Chondrocyte (in vitro differentiated cells): Measurements from ENCODE around the gene PSMB2. TPM values are rescaled to one million over a fixed set of nuclear protein-coding genes. Genes with fewer than 3 reads are reported as not detected.

Experiments
- DNase-seq: peaks from one replicate; pipeline ENCODE4 v3.0.0; 2021; ENCODE audit warnings: mixed read lengths, low spot score
- H3K27ac Mint-ChIP-seq: one replicate; pipeline ENCODE4 v1.8.0; 2021; ENCODE audit warnings: mild to moderate bottlenecking, moderate library complexity, mixed read lengths; ENCODE audit not compliant: unreplicated experiment
- H3K27me3 Mint-ChIP-seq: 2 replicates; pipeline ENCODE4 v1.8.0; 2021; ENCODE audit warnings: low read depth, mixed read lengths
- H3K36me3 Mint-ChIP-seq: 2 replicates; pipeline ENCODE4 v1.8.0; 2021; ENCODE audit warnings: low read depth, mixed read lengths
- H3K4me1 Mint-ChIP-seq: 2 replicates; pipeline ENCODE4 v1.8.0; 2021; ENCODE audit warnings: low read depth, mild to moderate bottlenecking, mixed read lengths
- H3K4me3 Mint-ChIP-seq: one replicate; pipeline ENCODE4 v1.8.0; 2021; ENCODE audit warnings: mild to moderate bottlenecking, moderate library complexity, mixed read lengths; ENCODE audit not compliant: unreplicated experiment
- H3K9me3 Mint-ChIP-seq: 2 replicates; pipeline ENCODE4 v1.8.0; 2021; ENCODE audit warnings: low read depth, mixed read lengths
- total RNA-seq: library from RNA; stranded (reverse); gene quantifications from 3 replicates; pipeline ENCODE4 v1.2.1, GENCODE V29; 2021
- TF ChIP-seq, protein P1 (sequence below): fragments of 200-600 bp; sonication (generic); IDR thresholded peaks from 2 replicates; pipeline ENCODE4 v1.5.0; 2021; ENCODE audit warnings: antibody characterized with exemption, mild to moderate bottlenecking, moderate library complexity

Gene PSMB2
- total RNA-seq, 1 donor from 2014 or later, result 58.9 TPM

DNA sequence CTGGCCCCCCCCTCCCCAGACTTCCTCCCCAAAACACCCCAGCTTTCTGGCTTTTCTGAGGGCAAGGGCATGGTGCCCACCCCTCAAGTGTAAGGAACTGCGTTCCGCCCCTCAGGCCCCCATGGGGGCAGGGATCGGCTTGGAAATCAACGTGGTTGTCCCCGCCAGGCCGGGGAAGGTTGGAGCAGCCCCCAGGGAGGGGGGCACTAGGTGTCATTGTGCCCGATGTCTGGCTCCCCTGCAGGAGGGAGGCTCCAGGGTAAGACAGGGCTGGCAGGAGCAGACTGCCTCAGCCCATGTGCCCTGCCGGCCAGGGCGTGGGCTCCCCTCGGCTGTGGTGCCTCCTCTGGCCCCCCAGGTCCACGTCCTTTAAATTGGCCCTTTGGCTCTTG, 75.6 kb downstream of the PSMB2 start:
- no peak for DNase-seq
- Mint-ChIP-seq H3K27me3 (peaks cover 8% of the 10 kb centered on the region), H3K36me3 (peaks cover 15% of the 10 kb centered on the region), H3K9me3 (no peaks in the 10 kb centered on the region), H3K27ac (no peak overlapping the region), H3K4me1 (peaks cover 23% of the 10 kb centered on the region), H3K4me3 (no peak overlapping the region)
- TF ChIP-seq, protein P1, sequence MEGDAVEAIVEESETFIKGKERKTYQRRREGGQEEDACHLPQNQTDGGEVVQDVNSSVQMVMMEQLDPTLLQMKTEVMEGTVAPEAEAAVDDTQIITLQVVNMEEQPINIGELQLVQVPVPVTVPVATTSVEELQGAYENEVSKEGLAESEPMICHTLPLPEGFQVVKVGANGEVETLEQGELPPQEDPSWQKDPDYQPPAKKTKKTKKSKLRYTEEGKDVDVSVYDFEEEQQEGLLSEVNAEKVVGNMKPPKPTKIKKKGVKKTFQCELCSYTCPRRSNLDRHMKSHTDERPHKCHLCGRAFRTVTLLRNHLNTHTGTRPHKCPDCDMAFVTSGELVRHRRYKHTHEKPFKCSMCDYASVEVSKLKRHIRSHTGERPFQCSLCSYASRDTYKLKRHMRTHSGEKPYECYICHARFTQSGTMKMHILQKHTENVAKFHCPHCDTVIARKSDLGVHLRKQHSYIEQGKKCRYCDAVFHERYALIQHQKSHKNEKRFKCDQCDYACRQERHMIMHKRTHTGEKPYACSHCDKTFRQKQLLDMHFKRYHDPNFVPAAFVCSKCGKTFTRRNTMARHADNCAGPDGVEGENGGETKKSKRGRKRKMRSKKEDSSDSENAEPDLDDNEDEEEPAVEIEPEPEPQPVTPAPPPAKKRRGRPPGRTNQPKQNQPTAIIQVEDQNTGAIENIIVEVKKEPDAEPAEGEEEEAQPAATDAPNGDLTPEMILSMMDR, result no peak

DNA sequence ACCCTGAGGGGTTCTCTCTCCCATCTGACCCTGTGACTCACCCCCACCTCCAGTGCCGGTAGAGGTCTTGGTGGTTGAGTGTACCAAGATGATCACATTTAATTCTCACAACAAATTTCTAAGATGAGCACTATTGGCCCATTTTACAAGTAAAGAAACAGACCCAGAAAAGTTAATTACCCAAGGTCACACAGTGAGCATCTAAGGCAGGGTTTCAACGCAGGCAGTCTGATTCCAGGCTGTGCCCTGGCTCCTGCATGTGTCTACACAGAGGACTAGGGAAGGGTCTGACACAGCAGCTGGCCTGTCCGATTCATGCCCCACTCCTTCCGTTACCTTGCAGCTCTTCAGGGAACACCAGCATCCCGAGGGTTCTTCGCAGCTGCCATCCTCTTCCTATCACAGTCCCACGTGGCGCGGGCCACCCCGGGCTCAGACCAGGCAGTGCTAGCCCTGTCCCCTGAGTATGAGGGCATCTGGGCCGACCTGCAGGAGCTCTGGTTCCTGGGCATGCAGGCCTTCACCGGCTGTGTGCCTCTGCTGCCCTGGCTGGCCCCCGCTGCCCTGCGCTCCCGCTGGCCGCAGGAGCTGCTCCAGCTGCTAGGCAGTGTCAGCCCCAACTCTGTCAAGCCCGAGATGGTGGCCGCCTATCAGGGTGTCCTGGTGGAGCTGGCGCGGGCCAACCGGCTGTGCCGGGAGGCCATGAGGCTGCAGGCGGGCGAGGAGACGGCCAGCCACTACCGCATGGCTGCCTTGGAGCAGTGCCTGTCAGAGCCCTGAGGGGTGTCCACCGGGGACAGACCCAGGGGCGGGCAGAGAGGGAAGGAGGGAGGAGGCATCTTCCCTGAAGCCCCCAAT, 76.2 kb downstream of the PSMB2 start:
- H3K4me3 Mint-ChIP-seq, result no peak overlapping the region
- peaks cover 15% of the 10 kb centered on the region for H3K36me3 Mint-ChIP-seq
- peaks cover 23% of the 10 kb centered on the region for H3K4me1 Mint-ChIP-seq
- no peak overlapping the region for H3K27ac Mint-ChIP-seq
- H3K27me3 Mint-ChIP-seq, result peaks cover 2% of the 10 kb centered on the region
- TF ChIP-seq, protein P1, result peak; percentile 68
- DNase-seq, result no peak
- H3K9me3 Mint-ChIP-seq, result no peaks in the 10 kb centered on the region

DNA sequence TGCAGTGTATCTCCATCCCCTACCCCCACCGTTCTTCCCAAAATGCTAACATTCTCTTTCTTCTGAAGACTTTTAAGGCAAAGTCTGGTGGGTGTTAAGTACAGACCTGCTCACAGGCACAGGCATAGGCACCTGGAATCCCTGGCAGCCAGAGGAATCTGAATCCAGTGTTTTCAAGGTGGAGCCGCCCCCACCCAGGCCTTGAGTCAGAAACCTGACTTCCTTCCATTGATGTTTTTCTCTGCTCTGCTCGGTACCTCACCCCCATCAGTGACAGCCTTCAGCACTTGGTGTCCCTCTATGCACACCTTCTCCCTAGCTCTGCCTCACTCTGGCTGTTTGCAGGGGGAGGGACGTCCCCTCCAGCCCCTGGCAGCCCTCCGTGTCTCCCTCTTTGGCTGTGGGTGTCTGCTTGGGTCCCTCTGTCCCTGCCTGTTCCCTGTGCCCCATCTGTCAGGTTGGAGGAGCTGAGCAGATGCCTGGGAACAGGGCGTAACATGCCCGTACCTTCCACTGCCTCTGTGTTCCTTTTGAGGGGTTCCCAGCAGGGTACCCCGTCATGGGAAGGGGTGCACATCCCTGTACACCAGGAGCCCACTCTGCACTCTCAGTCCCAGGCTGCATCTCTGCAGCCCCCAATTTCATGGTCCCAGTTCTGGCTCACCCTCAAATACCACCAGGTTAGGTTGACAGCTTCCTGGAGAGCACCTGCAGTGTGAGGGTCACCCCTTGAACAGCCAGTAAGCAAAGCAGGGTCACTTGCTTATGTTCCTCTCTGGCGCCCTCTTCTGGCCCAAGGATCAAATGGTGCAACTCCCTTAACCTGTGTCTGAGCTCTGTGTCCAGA, 77.1 kb downstream of the PSMB2 start:
- Mint-ChIP-seq H3K36me3 (peaks cover 15% of the 10 kb centered on the region), H3K27ac (no peak overlapping the region), H3K4me1 (peaks cover 31% of the 10 kb centered on the region), H3K9me3 (no peaks in the 10 kb centered on the region), H3K4me3 (no peak overlapping the region), H3K27me3 (peaks cover 1% of the 10 kb centered on the region)
- TF ChIP-seq, protein P1, result peak; percentile 87
- DNase-seq, result no peak

DNA sequence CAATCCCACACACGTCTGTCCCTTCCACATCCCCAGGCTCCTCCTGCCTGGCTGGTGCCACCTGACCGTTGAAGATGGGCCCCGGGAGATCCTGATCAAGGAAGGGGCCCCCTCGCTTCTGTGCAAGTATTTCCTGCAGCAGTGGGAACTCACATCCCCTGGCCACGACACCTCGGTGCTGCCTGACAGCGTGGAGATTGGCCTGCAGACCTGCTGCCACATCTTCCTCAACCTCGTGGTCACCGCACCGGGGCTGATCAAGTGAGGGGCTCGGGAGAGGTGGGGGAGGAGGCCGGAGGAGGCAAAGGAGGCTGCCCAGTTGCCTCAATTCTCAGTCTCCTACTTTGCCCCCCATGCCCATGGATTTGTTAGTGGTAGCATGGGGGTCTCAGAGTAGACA, 78.2 kb downstream of the PSMB2 start:
- no peak overlapping the region for H3K27ac Mint-ChIP-seq
- no peak overlapping the region for H3K4me3 Mint-ChIP-seq
- TF ChIP-seq, protein P1, result no peak
- no peaks in the 10 kb centered on the region for H3K27me3 Mint-ChIP-seq
- H3K4me1 Mint-ChIP-seq, result peaks cover 31% of the 10 kb centered on the region
- peaks cover 15% of the 10 kb centered on the region for H3K36me3 Mint-ChIP-seq
- no peak for DNase-seq
- no peaks in the 10 kb centered on the region for H3K9me3 Mint-ChIP-seq

DNA sequence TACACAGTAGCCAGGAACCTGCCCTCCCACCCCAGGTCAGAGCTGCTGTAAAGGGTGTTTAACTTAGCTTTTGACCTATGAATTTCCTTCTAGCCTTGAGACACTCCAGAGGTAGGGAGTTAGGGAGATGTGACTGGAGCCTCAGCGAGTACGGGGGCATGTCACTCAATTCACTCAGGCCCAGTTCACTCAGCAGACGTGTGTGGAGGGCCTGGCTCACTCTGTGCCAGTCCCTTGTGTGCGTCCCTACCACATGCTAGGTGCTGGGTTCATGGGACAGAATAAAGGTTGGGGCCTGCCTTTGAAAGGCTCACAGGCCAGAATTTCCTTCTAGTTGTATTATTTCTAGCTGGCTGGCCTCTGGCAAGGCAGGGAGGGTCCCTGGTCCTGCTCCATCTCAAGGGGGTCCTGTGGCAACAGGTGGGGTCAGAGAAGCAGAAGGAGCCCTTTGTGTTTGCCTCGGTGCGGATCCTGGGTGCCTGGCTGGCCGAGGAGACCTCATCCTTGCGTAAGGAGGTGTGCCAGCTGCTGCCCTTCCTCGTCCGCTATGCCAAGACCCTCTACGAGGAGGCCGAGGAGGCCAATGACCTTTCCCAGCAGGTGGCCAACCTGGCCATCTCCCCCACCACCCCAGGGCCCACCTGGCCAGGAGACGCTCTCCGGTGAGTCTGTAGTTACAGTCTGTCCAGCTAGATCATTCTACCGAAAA, 79.2 kb downstream of the PSMB2 start:
- DNase-seq, result no peak
- no peaks in the 10 kb centered on the region for H3K27me3 Mint-ChIP-seq
- TF ChIP-seq, protein P1, result no peak
- peak overlapping the region; percentile 45 for H3K27ac Mint-ChIP-seq
- H3K36me3 Mint-ChIP-seq, result peaks cover 15% of the 10 kb centered on the region
- H3K4me3 Mint-ChIP-seq, result no peak overlapping the region
- H3K9me3 Mint-ChIP-seq, result no peaks in the 10 kb centered on the region
- H3K4me1 Mint-ChIP-seq, result peaks cover 23% of the 10 kb centered on the region
